GM23338 (cell line): Measurements from ENCODE around the gene EVL. TPM values are rescaled to one million over a fixed set of nuclear protein-coding genes. Genes with fewer than 3 reads are reported as not detected.

Experiments
- ATAC-seq: fragments of 200-7000 bp; cut with Tn5 transposase; 3 replicates; pipeline ENCODE4 v1.9.1; 2020
- DNase-seq: peaks from one replicate; pipeline ENCODE4 v3.0.0-alpha.2; 2015; ENCODE audit warnings: low spot score
- H2AFZ ChIP-seq: fragments of 200-600 bp; sonication (generic); 2 replicates; pipeline ENCODE4 v1.8.0; 2016; ENCODE audit warnings: antibody characterized with exemption, mild to moderate bottlenecking, moderate library complexity
- H3F3A ChIP-seq: fragments of 200-600 bp; sonication (generic); replicated peaks from 2 replicates; pipeline ENCODE4 v1.8.0; 2017; ENCODE audit warnings: antibody characterized with exemption, mixed run types, low read depth
- H3K27ac ChIP-seq: fragments of 200-600 bp; sonication (generic); 2 replicates; pipeline ENCODE4 v1.6.1; 2016; ENCODE audit warnings: low read depth
- H3K27me3 ChIP-seq: fragments of 200-600 bp; sonication (generic); 2 replicates; pipeline ENCODE4 v1.8.0; 2016; ENCODE audit warnings: mild to moderate bottlenecking, mixed run types, moderate library complexity; ENCODE audit not compliant: insufficient read depth
- H3K36me3 ChIP-seq: fragments of 200-600 bp; sonication (generic); 2 replicates; pipeline ENCODE4 v1.8.0; 2016; ENCODE audit warnings: mild to moderate bottlenecking; ENCODE audit not compliant: insufficient read depth
- H3K4me1 ChIP-seq: fragments of 200-600 bp; sonication (generic); 2 replicates; pipeline ENCODE4 v1.8.0; 2016; ENCODE audit warnings: mild to moderate bottlenecking, moderate library complexity; ENCODE audit not compliant: insufficient read depth
- H3K4me2 ChIP-seq: fragments of 200-600 bp; sonication (generic); 2 replicates; pipeline ENCODE4 v1.7.1; 2017; ENCODE audit warnings: mixed run types
- H3K4me3 ChIP-seq: fragments of 200-600 bp; sonication (generic); 2 replicates; pipeline ENCODE4 v1.6.1; 2016; ENCODE audit warnings: mixed run types
- H3K79me2 ChIP-seq: fragments of 200-600 bp; sonication (generic); replicated peaks from 2 replicates; pipeline ENCODE4 v1.8.0; 2017; ENCODE audit warnings: mild to moderate bottlenecking; ENCODE audit not compliant: insufficient read depth
- H3K9me2 ChIP-seq: fragments of 200-600 bp; sonication (generic); 2 replicates; pipeline ENCODE4 v1.8.0; 2017; ENCODE audit not compliant: insufficient read depth
- H4K20me1 ChIP-seq: fragments of 200-600 bp; sonication (generic); replicated peaks from 2 replicates; pipeline ENCODE4 v1.8.0; 2017; ENCODE audit warnings: mild to moderate bottlenecking; ENCODE audit not compliant: insufficient read depth
- H3K27ac Mint-ChIP-seq: 2 replicates; pipeline ENCODE4 v1.8.0; 2020; ENCODE audit warnings: inconsistent platforms, mild to moderate bottlenecking, moderate library complexity, mixed read lengths
- H3K27me3 Mint-ChIP-seq: 3 replicates; pipeline ENCODE4 v1.8.0; 2022; ENCODE audit warnings: low read depth, mild to moderate bottlenecking, moderate library complexity, mixed read lengths, inconsistent platforms; ENCODE audit not compliant: insufficient read depth, poor library complexity
- H3K36me3 Mint-ChIP-seq: 3 replicates; pipeline ENCODE4 v1.8.0; 2021; ENCODE audit warnings: low read depth, mild to moderate bottlenecking, inconsistent platforms, moderate library complexity, mixed read lengths
- H3K4me1 Mint-ChIP-seq: 3 replicates; pipeline ENCODE4 v1.8.0; 2020; ENCODE audit warnings: mild to moderate bottlenecking, inconsistent platforms, mixed read lengths
- H3K4me3 Mint-ChIP-seq: 3 replicates; pipeline ENCODE4 v1.8.0; 2021; ENCODE audit warnings: moderate library complexity, mild to moderate bottlenecking, inconsistent platforms, mixed read lengths
- H3K9me3 Mint-ChIP-seq: 3 replicates; pipeline ENCODE4 v1.8.0; 2020; ENCODE audit warnings: moderate library complexity, mild to moderate bottlenecking, inconsistent platforms, mixed read lengths
- CREB1 ChIP-seq: fragments of 250-450 bp; sonication (Bioruptor Pico); IDR thresholded peaks from 2 replicates; pipeline ENCODE4 v1.5.0; 2020; ENCODE audit warnings: low read depth, mild to moderate bottlenecking, moderate library complexity
- CTCF ChIP-seq, 2 experiments: fragments of 200-600 bp in 1 of 2; sonication (generic) in 1 of 2; conservative IDR thresholded peaks; 2 replicates each; pipeline versions ENCODE4 v1.5.1 to v1.6.1; 2016 to 2017; ENCODE audit warnings: antibody characterized with exemption in 2 of 2, low read depth in 2 of 2, mild to moderate bottlenecking in 2 of 2, moderate library complexity in 1 of 2
- EZH2 ChIP-seq: fragments of 200-600 bp; sonication (generic); IDR thresholded peaks from one replicate; pipeline ENCODE4 v1.8.0; 2017; ENCODE audit warnings: antibody characterized with exemption, mild to moderate bottlenecking, low read depth; ENCODE audit not compliant: unreplicated experiment
- EZH2phosphoT487 ChIP-seq: fragments of 200-600 bp; sonication (generic); IDR thresholded peaks from one replicate; pipeline ENCODE4 v1.8.1; 2018; ENCODE audit warnings: antibody characterized with exemption; ENCODE audit not compliant: unreplicated experiment
- JUNB ChIP-seq: IDR thresholded peaks from one replicate; pipeline ENCODE4 v1.6.1; 2016; ENCODE audit warnings: antibody characterized with exemption; ENCODE audit not compliant: unreplicated experiment
- NANOG ChIP-seq: IDR thresholded peaks from 2 replicates; pipeline ENCODE4 v1.6.1; 2016; ENCODE audit warnings: antibody characterized with exemption, borderline replicate concordance
- POLR2AphosphoS5 ChIP-seq: IDR thresholded peaks from 2 replicates; pipeline ENCODE4 v1.6.1; 2016; ENCODE audit warnings: antibody characterized with exemption, low read depth
- REST ChIP-seq: IDR thresholded peaks from one replicate; pipeline ENCODE4 v1.6.1; 2018; ENCODE audit warnings: antibody characterized with exemption; ENCODE audit not compliant: unreplicated experiment
- STAT1 ChIP-seq: IDR thresholded peaks from one replicate; pipeline ENCODE4 v1.6.1; 2016; ENCODE audit warnings: antibody characterized with exemption; ENCODE audit not compliant: unreplicated experiment
- ZNF114 ChIP-seq: fragments of 250-450 bp; sonication (Bioruptor Pico); IDR thresholded peaks from 2 replicates; pipeline ENCODE4 v1.5.0; 2020; ENCODE audit warnings: mild to moderate bottlenecking, moderate library complexity
- ZNF331 ChIP-seq: fragments of 250-450 bp; sonication (Bioruptor Pico); IDR thresholded peaks from 2 replicates; pipeline ENCODE4 v1.5.0; 2020; ENCODE audit warnings: low read depth, mild to moderate bottlenecking, moderate library complexity
- polyA plus RNA-seq: library from polyadenylated mRNA; unstranded; fragments of >200 nt; fragmentation: Nextera tagmentation; extraction: Ambion mirVana; gene quantifications from 2 replicates; pipeline ENCODE4 v1.2.1, GENCODE V29; 2016
- total RNA-seq: library from RNA; depleted of rRNA; stranded (reverse); fragments of >200 nt; shearing (Covaris generic); gene quantifications from 2 replicates; pipeline ENCODE4 v1.2.3, GENCODE V29; 2014
- TF ChIP-seq, protein P1 (sequence below): IDR thresholded peaks from 2 replicates; pipeline ENCODE4 v1.6.1; 2016; ENCODE audit warnings: antibody characterized with exemption
- TF ChIP-seq, protein P2 (sequence below): fragments of 250-450 bp; sonication (Bioruptor Pico); IDR thresholded peaks from 2 replicates; pipeline ENCODE4 v1.5.0; 2020; ENCODE audit warnings: mild to moderate bottlenecking, moderate library complexity

The EVL gene
- total and polyA plus RNA-seq, 2 experiments from 2014 or later = 28.2 to 50.5 TPM

DNA sequence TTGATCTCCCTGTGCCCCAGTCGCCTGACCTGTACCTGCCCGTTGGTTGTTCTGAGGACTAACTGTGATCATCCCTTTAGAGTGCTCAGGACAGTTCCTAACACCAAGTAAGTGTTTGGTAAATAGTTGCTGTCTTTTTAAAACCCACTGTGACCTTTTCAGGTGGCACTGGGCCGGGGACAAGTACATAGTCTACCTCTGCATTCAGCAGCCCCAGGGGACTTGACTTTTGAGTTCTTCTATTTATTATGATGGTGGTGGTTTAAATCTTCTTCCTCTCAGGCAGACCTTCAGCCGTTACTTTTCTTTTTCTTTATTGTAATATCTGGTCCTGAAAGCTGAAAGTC, 38.8 kb downstream of the EVL start:
- Histone ChIP-seq H4K20me1 (peaks cover 10% of the 10 kb centered on the region; the same call in 1 of the 2 replicates), H3K36me3 (no peaks in the 10 kb centered on the region), H2AFZ (no peak overlapping the region), H3K4me3 (no peak overlapping the region), H3K4me1 (peaks cover 4% of the 10 kb centered on the region; the same call in 1 of the 2 replicates), H3K9me2 (no peaks in the 10 kb centered on the region), H3K27ac (no peak overlapping the region), H3K4me2 (no peak overlapping the region), H3K27me3 (no peaks in the 10 kb centered on the region), H3K79me2 (no peaks in the 10 kb centered on the region), H3F3A (no peaks in the 10 kb centered on the region)
- H3K36me3 Mint-ChIP-seq = no peaks in the 10 kb centered on the region
- H3K4me1 Mint-ChIP-seq = peaks cover 21% of the 10 kb centered on the region
- no peak overlapping the region for H3K27ac Mint-ChIP-seq
- DNase-seq (no peak), ATAC-seq (no peak)
- H3K4me3 Mint-ChIP-seq = no peak overlapping the region
- peaks cover 8% of the 10 kb centered on the region for H3K27me3 Mint-ChIP-seq
- TF ChIP-seq EZH2phosphoT487 (no peak), ZNF331 (no peak), CREB1 (CRISPR knock-in tag) (no peak), REST (no peak), ZNF114 (CRISPR knock-in tag) (no peak), POLR2AphosphoS5 (no peak), NANOG (no peak), CTCF (conservative IDR thresholded peaks at IDR 0.05; ENCODE audit: low read depth in 2 of 2) (no peak), JUNB (no peak), EZH2 (no peak), STAT1 (no peak)
- TF ChIP-seq, protein P1, sequence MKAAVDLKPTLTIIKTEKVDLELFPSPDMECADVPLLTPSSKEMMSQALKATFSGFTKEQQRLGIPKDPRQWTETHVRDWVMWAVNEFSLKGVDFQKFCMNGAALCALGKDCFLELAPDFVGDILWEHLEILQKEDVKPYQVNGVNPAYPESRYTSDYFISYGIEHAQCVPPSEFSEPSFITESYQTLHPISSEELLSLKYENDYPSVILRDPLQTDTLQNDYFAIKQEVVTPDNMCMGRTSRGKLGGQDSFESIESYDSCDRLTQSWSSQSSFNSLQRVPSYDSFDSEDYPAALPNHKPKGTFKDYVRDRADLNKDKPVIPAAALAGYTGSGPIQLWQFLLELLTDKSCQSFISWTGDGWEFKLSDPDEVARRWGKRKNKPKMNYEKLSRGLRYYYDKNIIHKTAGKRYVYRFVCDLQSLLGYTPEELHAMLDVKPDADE = no peak
- TF ChIP-seq, protein P2, sequence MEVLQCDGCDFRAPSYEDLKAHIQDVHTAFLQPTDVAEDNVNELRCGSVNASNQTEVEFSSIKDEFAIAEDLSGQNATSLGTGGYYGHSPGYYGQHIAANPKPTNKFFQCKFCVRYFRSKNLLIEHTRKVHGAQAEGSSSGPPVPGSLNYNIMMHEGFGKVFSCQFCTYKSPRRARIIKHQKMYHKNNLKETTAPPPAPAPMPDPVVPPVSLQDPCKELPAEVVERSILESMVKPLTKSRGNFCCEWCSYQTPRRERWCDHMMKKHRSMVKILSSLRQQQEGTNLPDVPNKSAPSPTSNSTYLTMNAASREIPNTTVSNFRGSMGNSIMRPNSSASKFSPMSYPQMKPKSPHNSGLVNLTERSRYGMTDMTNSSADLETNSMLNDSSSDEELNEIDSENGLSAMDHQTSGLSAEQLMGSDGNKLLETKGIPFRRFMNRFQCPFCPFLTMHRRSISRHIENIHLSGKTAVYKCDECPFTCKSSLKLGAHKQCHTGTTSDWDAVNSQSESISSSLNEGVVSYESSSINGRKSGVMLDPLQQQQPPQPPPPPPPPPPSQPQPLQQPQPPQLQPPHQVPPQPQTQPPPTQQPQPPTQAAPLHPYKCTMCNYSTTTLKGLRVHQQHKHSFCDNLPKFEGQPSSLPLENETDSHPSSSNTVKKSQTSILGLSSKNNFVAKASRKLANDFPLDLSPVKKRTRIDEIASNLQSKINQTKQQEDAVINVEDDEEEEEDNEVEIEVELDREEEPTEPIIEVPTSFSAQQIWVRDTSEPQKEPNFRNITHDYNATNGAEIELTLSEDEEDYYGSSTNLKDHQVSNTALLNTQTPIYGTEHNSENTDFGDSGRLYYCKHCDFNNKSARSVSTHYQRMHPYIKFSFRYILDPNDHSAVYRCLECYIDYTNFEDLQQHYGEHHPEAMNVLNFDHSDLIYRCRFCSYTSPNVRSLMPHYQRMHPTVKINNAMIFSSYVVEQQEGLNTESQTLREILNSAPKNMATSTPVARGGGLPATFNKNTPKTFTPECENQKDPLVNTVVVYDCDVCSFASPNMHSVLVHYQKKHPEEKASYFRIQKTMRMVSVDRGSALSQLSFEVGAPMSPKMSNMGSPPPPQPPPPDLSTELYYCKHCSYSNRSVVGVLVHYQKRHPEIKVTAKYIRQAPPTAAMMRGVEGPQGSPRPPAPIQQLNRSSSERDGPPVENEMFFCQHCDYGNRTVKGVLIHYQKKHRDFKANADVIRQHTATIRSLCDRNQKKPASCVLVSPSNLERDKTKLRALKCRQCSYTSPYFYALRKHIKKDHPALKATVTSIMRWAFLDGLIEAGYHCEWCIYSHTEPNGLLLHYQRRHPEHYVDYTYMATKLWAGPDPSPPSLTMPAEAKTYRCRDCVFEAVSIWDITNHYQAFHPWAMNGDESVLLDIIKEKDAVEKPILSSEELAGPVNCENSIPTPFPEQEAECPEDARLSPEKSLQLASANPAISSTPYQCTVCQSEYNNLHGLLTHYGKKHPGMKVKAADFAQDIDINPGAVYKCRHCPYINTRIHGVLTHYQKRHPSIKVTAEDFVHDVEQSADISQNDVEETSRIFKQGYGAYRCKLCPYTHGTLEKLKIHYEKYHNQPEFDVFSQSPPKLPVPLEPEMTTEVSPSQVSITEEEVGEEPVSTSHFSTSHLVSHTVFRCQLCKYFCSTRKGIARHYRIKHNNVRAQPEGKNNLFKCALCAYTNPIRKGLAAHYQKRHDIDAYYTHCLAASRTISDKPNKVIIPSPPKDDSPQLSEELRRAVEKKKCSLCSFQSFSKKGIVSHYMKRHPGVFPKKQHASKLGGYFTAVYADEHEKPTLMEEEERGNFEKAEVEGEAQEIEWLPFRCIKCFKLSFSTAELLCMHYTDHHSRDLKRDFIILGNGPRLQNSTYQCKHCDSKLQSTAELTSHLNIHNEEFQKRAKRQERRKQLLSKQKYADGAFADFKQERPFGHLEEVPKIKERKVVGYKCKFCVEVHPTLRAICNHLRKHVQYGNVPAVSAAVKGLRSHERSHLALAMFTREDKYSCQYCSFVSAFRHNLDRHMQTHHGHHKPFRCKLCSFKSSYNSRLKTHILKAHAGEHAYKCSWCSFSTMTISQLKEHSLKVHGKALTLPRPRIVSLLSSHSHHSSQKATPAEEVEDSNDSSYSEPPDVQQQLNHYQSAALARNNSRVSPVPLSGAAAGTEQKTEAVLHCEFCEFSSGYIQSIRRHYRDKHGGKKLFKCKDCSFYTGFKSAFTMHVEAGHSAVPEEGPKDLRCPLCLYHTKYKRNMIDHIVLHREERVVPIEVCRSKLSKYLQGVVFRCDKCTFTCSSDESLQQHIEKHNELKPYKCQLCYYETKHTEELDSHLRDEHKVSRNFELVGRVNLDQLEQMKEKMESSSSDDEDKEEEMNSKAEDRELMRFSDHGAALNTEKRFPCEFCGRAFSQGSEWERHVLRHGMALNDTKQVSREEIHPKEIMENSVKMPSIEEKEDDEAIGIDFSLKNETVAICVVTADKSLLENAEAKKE (CRISPR knock-in tag) = no peak
- H3K9me3 Mint-ChIP-seq = no peaks in the 10 kb centered on the region
